Ectodermal cell (in vitro differentiated cells): Measurements from ENCODE around the gene CDS2.
"Not testable (repeated sequence)": the region's sequence is repeated elsewhere in the genome, so short reads cannot be mapped to it uniquely, and the experiment has no call there.

ENCODE experiments used
- H3K27ac ChIP-seq: 2 replicates; pipeline ENCODE4 v1.7.0; 2013; ENCODE audit warnings: mild to moderate bottlenecking, low read depth, low read length; ENCODE audit not compliant: insufficient read depth, poor library complexity, severe bottlenecking
- H3K27me3 ChIP-seq: 2 replicates; pipeline ENCODE4 v1.7.0; 2013; ENCODE audit warnings: mild to moderate bottlenecking, low read length; ENCODE audit not compliant: insufficient read depth, control insufficient read depth, poor library complexity, severe bottlenecking
- H3K36me3 ChIP-seq: one replicate; pipeline ENCODE4 v1.7.0; 2013; ENCODE audit warnings: low read length; ENCODE audit not compliant: control insufficient read depth, insufficient read depth
- H3K4me1 ChIP-seq: one replicate; pipeline ENCODE4 v1.7.0; 2013; ENCODE audit warnings: low read length; ENCODE audit not compliant: control insufficient read depth, insufficient read depth
- H3K4me3 ChIP-seq: 2 replicates; pipeline ENCODE4 v1.7.0; 2013; ENCODE audit warnings: low read depth, low read length, control low read depth; ENCODE audit not compliant: insufficient read depth
- H3K9me3 ChIP-seq: 2 replicates; pipeline ENCODE4 v1.7.0; 2013; ENCODE audit warnings: mild to moderate bottlenecking, low read length, moderate library complexity; ENCODE audit not compliant: control insufficient read depth
- WGBS, 2 experiments: methylation state at CpG; one replicate each; pipeline ENCODE4 v1.1.7; 2013; ENCODE audit warnings: missing lambda C conversion rate in 2 of 2; 5-methylcytosine and 5-hydroxymethylcytosine counted together

The CDS2 gene

DNA sequence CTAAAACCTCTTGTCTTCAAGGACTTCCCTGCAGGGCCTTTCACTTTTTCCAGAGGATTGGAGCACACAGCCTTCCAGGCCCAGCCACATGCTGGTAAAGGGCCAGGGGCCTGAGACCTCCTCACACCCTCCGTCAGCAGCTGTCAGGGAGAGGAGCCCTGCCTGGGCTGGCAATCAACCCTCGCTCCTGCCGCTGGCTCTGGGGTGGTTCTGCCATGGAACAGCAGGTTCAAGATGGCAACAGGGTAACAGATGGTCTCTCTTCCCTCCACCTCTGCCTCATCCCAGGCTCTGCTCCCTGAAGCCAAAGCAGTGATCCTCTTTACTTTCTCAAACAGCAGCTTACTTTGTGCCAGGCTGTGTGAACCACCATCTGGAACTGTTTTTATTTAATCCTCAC lies 30.9 kb upstream of the CDS2 start:
- no peaks in the 10 kb centered on the region for H3K27me3 ChIP-seq
- H3K36me3 ChIP-seq = peaks cover 4% of the 10 kb centered on the region
- 90% methylated on average over 3 of the region's 3 CpGs for WGBS, 2 experiments
- no peaks in the 10 kb centered on the region for H3K4me1 ChIP-seq
- no peaks in the 10 kb centered on the region for H3K9me3 ChIP-seq
- H3K27ac ChIP-seq = no peak overlapping the region
- no peak overlapping the region for H3K4me3 ChIP-seq

DNA sequence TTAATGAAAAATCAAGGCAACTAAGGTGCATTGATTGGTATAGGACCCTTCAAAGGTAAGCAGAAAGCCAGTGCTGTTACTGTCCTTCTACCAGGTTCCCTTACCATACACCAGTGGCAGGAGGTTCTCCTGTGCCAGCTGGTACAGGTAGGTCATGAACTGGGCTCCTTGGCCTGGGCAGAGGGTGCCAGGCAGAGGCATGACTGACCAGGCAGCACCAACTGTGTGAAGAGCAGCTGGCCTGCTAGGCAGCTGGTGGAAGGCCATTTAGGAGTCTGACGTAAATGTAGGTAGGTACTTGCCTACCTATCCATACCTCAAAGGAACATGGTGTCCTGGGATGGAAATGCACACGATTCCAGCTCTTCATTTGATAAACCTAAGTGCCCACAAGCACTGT lies 30.3 kb upstream of the CDS2 start:
- Histone ChIP-seq H3K9me3 (no peaks in the 10 kb centered on the region), H3K36me3 (peaks cover 4% of the 10 kb centered on the region), H3K4me1 (no peaks in the 10 kb centered on the region), H3K27ac (no peak overlapping the region), H3K4me3 (no peak overlapping the region), H3K27me3 (no peaks in the 10 kb centered on the region)
- 95 to 100% methylated on average over 2 of the region's 2 CpGs for WGBS, 2 experiments

DNA sequence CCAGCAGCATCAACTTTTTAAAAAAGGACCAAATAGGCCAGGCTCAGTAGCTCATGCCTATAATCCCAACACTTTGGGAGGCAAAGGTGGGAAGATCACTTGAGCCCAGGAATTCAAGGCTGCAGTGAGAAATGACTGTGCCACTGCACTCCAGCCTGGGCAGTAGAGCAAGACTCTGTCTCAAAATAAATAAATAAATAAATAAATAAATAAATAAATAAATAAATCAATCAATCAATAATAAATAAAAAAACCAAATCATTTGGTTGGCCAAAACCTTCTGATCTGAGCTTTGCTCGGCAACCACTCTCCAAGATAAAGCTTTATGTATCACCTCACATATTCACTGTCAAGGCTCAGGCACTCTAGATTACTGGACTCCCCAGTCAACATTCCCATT lies 27.8 kb upstream of the CDS2 start:
- not testable (repeated sequence) for H3K4me1 ChIP-seq, H3K27ac ChIP-seq, H3K27me3 ChIP-seq, H3K9me3 ChIP-seq, H3K36me3 ChIP-seq, H3K4me3 ChIP-seq
- 92 to 95% methylated on average over 1 of the region's 1 CpG for WGBS, 2 experiments

DNA sequence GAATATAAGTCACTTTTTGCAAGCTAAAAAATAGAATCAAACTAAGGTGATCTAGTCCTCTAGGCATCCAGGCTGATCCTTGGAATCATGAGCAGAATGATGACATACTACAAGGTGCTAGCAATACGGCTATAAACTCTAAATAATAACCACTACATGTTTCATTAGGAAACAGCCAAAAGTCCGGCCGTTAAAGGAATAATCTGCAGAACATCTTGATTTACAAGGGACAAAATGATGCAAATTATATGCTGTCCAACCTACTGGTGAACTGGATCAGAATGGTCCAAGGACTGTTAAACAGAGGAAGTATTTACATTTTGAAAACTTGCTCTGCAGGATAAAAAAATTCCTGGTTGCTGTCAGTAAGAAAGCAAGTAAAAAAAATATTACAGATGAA lies 26.9 kb upstream of the CDS2 start:
- H3K4me1 ChIP-seq, H3K4me3 ChIP-seq, H3K27me3 ChIP-seq, H3K27ac ChIP-seq, H3K9me3 ChIP-seq: not testable (repeated sequence)
- WGBS, 2 experiments = 92 to 93% methylated on average over 3 of the region's 3 CpGs
- H3K36me3 ChIP-seq = peaks cover 10% of the 10 kb centered on the region

DNA sequence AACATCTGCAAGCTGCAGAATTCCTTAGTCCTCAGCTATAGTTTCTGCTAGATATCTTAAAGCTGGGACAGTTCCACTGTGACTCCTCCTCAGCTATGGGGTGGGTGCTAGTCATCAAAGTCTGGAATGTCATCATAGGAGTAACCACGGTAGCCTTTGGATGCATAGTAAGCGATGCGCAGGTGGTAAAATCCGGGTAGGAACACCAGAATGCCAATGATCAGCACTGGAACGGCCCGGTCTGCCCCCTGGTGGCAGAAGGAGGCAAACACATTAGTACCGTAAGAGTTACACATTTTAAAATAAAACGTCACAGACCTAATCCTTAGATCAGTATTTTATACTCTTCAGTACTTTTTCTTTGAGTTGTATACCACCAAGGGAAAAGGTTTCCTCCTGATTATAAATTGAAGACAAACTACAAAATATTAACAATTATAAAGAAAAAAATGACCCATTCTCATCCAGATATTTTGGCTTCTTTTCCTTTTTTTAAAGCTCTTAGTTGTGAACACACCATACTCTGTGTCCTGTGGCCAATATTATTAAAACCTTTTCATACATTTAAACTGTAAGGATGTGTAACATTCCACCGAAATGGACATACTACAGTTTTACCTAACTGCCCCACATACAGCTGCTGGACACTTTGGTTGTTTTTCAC lies 26.0 kb upstream of the CDS2 start:
- H3K9me3 ChIP-seq = no peaks in the 10 kb centered on the region
- H3K27ac ChIP-seq = no peak overlapping the region
- 36 to 42% methylated on average over 9 of the region's 9 CpGs for WGBS, 2 experiments
- no peak overlapping the region for H3K4me3 ChIP-seq
- H3K27me3 ChIP-seq = no peaks in the 10 kb centered on the region
- no peaks in the 10 kb centered on the region for H3K4me1 ChIP-seq
- peaks cover 15% of the 10 kb centered on the region for H3K36me3 ChIP-seq

DNA sequence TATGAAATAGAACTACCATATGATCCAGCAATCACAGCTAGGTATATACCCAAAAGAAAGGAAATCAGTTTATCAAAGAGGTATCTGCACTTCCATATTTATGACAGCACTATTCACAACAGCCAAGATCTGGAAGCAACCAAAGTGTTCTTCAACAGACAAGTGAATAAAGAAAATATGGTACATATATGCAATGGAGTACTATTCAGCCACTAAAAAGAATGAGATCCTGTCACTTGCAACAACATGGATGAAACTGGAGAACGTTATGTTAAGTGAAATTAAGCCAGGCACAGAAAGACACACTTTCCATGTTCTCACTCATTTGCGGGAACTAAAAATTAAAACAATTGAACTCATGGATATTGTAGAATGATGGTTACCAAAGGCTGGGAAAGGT lies 22.3 kb upstream of the CDS2 start:
- Histone ChIP-seq H3K4me3 (no peak overlapping the region), H3K27ac (no peak overlapping the region), H3K27me3 (no peaks in the 10 kb centered on the region), H3K36me3 (peaks cover 17% of the 10 kb centered on the region), H3K9me3 (no peaks in the 10 kb centered on the region), H3K4me1 (no peaks in the 10 kb centered on the region)
- WGBS, 2 experiments = 95 to 100% methylated on average over 2 of the region's 2 CpGs

DNA sequence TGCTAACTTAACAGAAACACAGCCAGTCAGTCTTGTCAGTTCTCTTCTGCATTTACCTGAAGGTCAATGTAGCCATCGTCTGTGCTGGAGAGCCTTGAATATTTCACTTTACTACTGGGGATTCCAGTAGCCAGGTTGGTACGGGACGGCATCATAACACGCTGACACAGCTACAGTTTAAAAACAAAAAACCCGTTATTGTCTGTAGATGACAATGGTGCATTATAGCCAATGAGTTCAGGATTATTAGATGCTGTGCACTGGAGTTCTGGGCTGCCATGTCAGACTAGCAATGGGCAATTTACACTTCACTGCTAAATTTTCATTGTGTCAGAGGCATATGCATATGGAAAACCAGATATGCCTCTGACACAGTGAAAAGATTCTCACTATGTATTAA lies 17.5 kb upstream of the CDS2 start:
- no peak overlapping the region for H3K27ac ChIP-seq
- H3K36me3 ChIP-seq = peaks cover 18% of the 10 kb centered on the region
- no peak overlapping the region for H3K4me3 ChIP-seq
- no peaks in the 10 kb centered on the region for H3K27me3 ChIP-seq
- WGBS, 2 experiments = 94 to 96% methylated on average over 5 of the region's 5 CpGs
- H3K9me3 ChIP-seq = no peaks in the 10 kb centered on the region
- no peaks in the 10 kb centered on the region for H3K4me1 ChIP-seq

DNA sequence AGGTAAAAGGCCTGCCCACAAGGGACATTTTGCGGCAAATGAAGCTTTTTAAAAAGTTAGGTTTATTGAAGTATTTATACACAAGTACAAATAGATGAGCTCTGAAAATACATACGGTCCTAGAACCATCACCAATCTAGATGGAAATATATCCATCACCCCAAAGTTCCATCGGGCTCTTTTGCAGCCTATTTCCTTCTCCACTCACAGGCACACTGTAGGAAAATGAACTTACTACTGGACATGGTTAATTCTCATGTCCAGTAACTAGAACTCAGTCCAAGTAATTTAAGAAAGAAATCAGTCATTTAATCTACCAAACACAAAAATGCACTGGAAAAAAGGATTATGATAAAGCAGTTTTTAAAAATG lies 13.2 kb upstream of the CDS2 start:
- Histone ChIP-seq H3K27ac (peak overlapping the region; percentile 83), H3K36me3 (peaks cover 36% of the 10 kb centered on the region), H3K4me1 (peaks cover 17% of the 10 kb centered on the region), H3K9me3 (no peaks in the 10 kb centered on the region), H3K4me3 (peak overlapping the region; percentile 65), H3K27me3 (no peaks in the 10 kb centered on the region)
- 78% methylated on average over 2 to 3 of the region's 3 CpGs for WGBS, 2 experiments

DNA sequence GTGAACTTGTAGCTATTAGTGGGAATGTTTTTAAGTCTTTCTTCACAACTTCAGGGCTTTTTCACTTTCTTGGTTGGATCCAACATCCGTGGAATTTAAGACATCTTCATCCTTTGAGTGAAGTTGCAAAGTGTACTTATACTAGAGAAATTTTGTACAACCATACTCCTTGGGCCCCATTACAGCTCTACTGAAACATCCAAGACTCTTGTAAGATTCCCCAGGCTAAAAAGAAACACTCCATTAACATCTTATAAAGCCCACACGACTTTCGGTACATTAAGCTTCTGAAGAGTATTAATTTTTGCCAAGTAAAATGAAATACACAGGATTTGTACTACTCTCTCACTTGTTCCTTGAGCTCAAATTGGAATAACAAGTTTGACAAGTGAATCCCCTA lies 12.4 kb upstream of the CDS2 start:
- H3K4me1 ChIP-seq = peaks cover 17% of the 10 kb centered on the region
- H3K9me3 ChIP-seq = no peaks in the 10 kb centered on the region
- H3K4me3 ChIP-seq = no peak overlapping the region
- H3K27me3 ChIP-seq = no peaks in the 10 kb centered on the region
- WGBS, 2 experiments = 64 to 100% methylated on average over 1 to 3 of the region's 3 CpGs
- H3K36me3 ChIP-seq = peaks cover 30% of the 10 kb centered on the region
- no peak overlapping the region for H3K27ac ChIP-seq

DNA sequence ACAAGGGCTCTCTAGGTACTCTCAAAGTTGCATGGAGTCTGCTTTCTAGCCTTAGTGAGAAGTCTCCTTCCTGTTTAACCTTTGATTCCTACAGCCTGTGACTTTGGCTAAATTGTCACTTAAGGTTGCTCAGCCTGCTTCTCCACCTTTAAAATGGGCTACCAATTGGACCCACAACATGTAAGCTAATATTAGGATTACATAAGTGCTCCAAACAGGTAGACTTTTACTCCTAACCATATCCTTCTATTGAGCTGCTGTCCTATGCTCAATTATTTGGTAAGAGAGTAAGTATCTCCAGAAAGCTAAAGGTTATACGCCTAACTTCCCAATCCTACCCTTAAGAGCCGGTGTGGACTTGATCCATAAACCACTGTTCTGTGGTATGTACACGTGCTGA lies 9.9 kb upstream of the CDS2 start:
- 95 to 100% methylated on average over 3 of the region's 3 CpGs for WGBS, 2 experiments
- H3K4me3 ChIP-seq = peak overlapping the region; percentile 14
- peaks cover 30% of the 10 kb centered on the region for H3K36me3 ChIP-seq
- peaks cover 17% of the 10 kb centered on the region for H3K4me1 ChIP-seq
- H3K27ac ChIP-seq = no peak overlapping the region
- no peaks in the 10 kb centered on the region for H3K27me3 ChIP-seq
- H3K9me3 ChIP-seq = no peaks in the 10 kb centered on the region
